K562 (cell line): ENCODE measurements around the gene LAMC1. TPM values are rescaled to one million over a fixed set of nuclear protein-coding genes. Genes with fewer than 3 reads are reported as not detected.

ENCODE experiments used
- ATAC-seq: fragments of 200-7000 bp; cut with Tn5 transposase; 3 replicates; pipeline ENCODE4 v1.9.1; 2020; ENCODE audit warnings: moderate library complexity
- BruUV-seq: library from RNA; stranded (reverse); fragments of 400-500 nt; replicated peaks from 2 replicates; lab custom pipeline; 2021; lab: Mats Ljungman, UMichigan
- CTCF ChIA-PET: fragments of 300-600 bp; formaldehyde crosslinking; extraction: SDS; loops from one replicate; lab custom pipeline; 2021; ENCODE audit warnings: low intra/inter-chr PET ratio; lab: Yijun Ruan, JAX
- POLR2A ChIA-PET: fragments of 300-600, 350-650 bp; sonication (Branson Sonifier 250); formaldehyde crosslinking; extraction: SDS; loops from one replicate; lab custom pipeline; 2021; ENCODE audit warnings: antibody characterized with exemption, inconsistent platforms; lab: Yijun Ruan, JAX
- DNase-seq, 4 experiments: peaks; one replicate each; pipeline versions ENCODE4 v3.0.0 to v3.0.0-alpha.2; 2011 to 2018; ENCODE audit warnings: low spot score in 3 of 4, mixed read lengths in 3 of 4; ENCODE audit errors: extremely low read depth in 1 of 4
- FAIRE-seq: peaks from 2 replicates; lab custom pipeline; 2011; peaks lifted over from hg19 to GRCh38; lab: Jason Lieb, UNC
- H2AFZ ChIP-seq: 2 replicates; pipeline ENCODE4 v1.6.0; 2011; ENCODE audit warnings: low read depth, low read length, control low read depth, inconsistent platforms
- H3K27ac ChIP-seq: fragments of 200-600 bp; 3 replicates; pipeline ENCODE4 v1.8.0; 2011; ENCODE audit warnings: low read depth, mild to moderate bottlenecking, control low read depth, inconsistent platforms, low read length, moderate library complexity, mixed read lengths; ENCODE audit errors: extremely low read depth
- H3K27me3 ChIP-seq, 2 experiments: fragments of 300-600 bp in 1 of 2; 2 replicates in 1 of 2; 3 replicates in 1 of 2; pipeline versions ENCODE4 v1.6.0 to v1.8.0; 2011; ENCODE audit warnings: inconsistent platforms in 2 of 2, low read length in 2 of 2, mild to moderate bottlenecking in 1 of 2, mixed read lengths in 1 of 2, moderate library complexity in 1 of 2; ENCODE audit not compliant: control insufficient read depth in 2 of 2, insufficient read depth in 2 of 2
- H3K36me3 ChIP-seq: fragments of 300-600 bp; 3 replicates; pipeline ENCODE4 v1.8.0; 2011; ENCODE audit warnings: mild to moderate bottlenecking, low read length, inconsistent platforms; ENCODE audit not compliant: control insufficient read depth, insufficient read depth
- H3K4me1 ChIP-seq, 2 experiments: fragments of 200-600 bp in 1 of 2; replicated peaks in 1 of 2; 2 replicates in 1 of 2; 3 replicates in 1 of 2; pipeline versions ENCODE4 v1.5.1 to v1.8.0; 2011; ENCODE audit warnings: inconsistent platforms in 2 of 2, low read length in 2 of 2, mild to moderate bottlenecking in 1 of 2, mixed read lengths in 1 of 2, moderate library complexity in 1 of 2; ENCODE audit not compliant: control insufficient read depth in 2 of 2, insufficient read depth in 2 of 2
- H3K4me2 ChIP-seq: 2 replicates; pipeline ENCODE4 v1.6.1; 2011; ENCODE audit warnings: low read length, control low read depth, inconsistent platforms, mixed read lengths; ENCODE audit not compliant: insufficient read depth
- H3K4me3 ChIP-seq: fragments of 200-600 bp; sonication (generic), shearing (Covaris generic); 2 replicates; pipeline ENCODE4 v1.5.1; 2016; ENCODE audit warnings: control low read depth, inconsistent platforms
- H3K79me2 ChIP-seq: fragments of 200-600 bp; 3 replicates; pipeline ENCODE4 v1.8.0; 2011; ENCODE audit warnings: low read length, inconsistent platforms; ENCODE audit not compliant: control insufficient read depth, insufficient read depth
- H3K9ac ChIP-seq, 2 experiments: 2 replicates each; pipeline versions ENCODE4 v1.6.0 to v1.6.1; 2011; ENCODE audit warnings: low read depth in 2 of 2, low read length in 2 of 2, control low read depth in 1 of 2, inconsistent platforms in 1 of 2, mild to moderate bottlenecking in 1 of 2, mixed read lengths in 1 of 2; ENCODE audit not compliant: insufficient read depth in 1 of 2
- H3K9me1 ChIP-seq: one replicate; pipeline ENCODE4 v1.6.0; 2011; ENCODE audit warnings: inconsistent platforms, mild to moderate bottlenecking, low read length, moderate library complexity; ENCODE audit not compliant: control insufficient read depth, insufficient read depth
- H3K9me3 ChIP-seq: replicated peaks from 2 replicates; pipeline ENCODE4 v1.5.1; 2011; ENCODE audit warnings: low read depth, low read length, inconsistent platforms; ENCODE audit not compliant: control insufficient read depth, insufficient read depth
- H4K20me1 ChIP-seq: replicated peaks from 2 replicates; pipeline ENCODE4 v1.6.1; 2011; ENCODE audit warnings: low read length, inconsistent platforms, mixed read lengths; ENCODE audit not compliant: control insufficient read depth, insufficient read depth
- CAMTA2 ChIP-seq: fragments of 250-450 bp; sonication (Bioruptor Pico); conservative IDR thresholded peaks from 2 replicates; pipeline ENCODE4 v1.5.1; 2022
- CCAR2 ChIP-seq: fragments of 200-400 bp; formaldehyde crosslinking; IDR thresholded peaks from 2 replicates; pipeline ENCODE4 v1.6.1; 2017; ENCODE audit warnings: mild to moderate bottlenecking, low read depth, low read length
- LARP7 ChIP-seq: fragments of 450-650 bp; IDR thresholded peaks from 2 replicates; pipeline ENCODE4 v1.6.1; 2016
- OTX1 ChIP-seq: fragments of 450-650 bp; formaldehyde crosslinking; IDR thresholded peaks from 2 replicates; pipeline ENCODE4 v1.4.0; 2022; ENCODE audit warnings: mild to moderate bottlenecking
- PHB ChIP-seq: fragments of 250-450 bp; sonication (Bioruptor Pico); IDR thresholded peaks from 2 replicates; pipeline ENCODE4 v1.5.0; 2021
- RBFOX2 ChIP-seq: fragments of 200-400 bp; formaldehyde crosslinking; IDR thresholded peaks from 2 replicates; pipeline ENCODE4 v1.6.1; 2017; ENCODE audit warnings: low read depth, mild to moderate bottlenecking, low read length, moderate library complexity
- ZNF707 ChIP-seq: fragments of 250-450 bp; sonication (Bioruptor Pico); conservative IDR thresholded peaks from 2 replicates; pipeline ENCODE4 v1.8.0; 2022; ENCODE audit warnings: inconsistent platforms, mild to moderate bottlenecking, moderate library complexity
- WGBS: fragments of 100-300 bp; shearing (Covaris generic); methylation state at CpG from one replicate; pipeline ENCODE4 v1.1.6; 2016; ENCODE audit warnings: low coverage, mixed read lengths; ENCODE audit not compliant: insufficient coverage; ENCODE audit errors: missing lambda C conversion rate; 5-methylcytosine and 5-hydroxymethylcytosine counted together
- in situ Hi-C: fragments of 300-500 bp; cut with MboI; formaldehyde crosslinking; loops from 4 replicates; pipeline ENCODE4 v1.15.0; 2018; ENCODE audit warnings: inconsistent platforms, mixed read lengths
- intact Hi-C: fragments of 100-400 bp; cut with micrococcal nuclease; formaldehyde crosslinking; loops from 2 replicates; pipeline ENCODE4 v1.14.2; 2022
- polyA plus RNA-seq, 8 experiments: library from polyadenylated mRNA; depleted of rRNA in 4 of 8; stranded (reverse) in 5 of 8; unstranded in 3 of 8; fragments of >200 nt; fragmentation: Nextera tagmentation in 2 of 8; fragmentation: Illumina TruSeq in 1 of 8; extraction: Ambion mirVana in 2 of 8; extraction: Trizol in 1 of 8; gene quantifications; 2 replicates each; pipeline versions ENCODE4 v1.2.1 to v1.2.3, GENCODE V29; 2011 to 2014; ENCODE audit warnings: inconsistent platforms in 1 of 8, missing spikeins in 1 of 8
- total RNA-seq, 7 experiments: library from RNA; depleted of rRNA in 6 of 7; stranded (reverse); fragments of >200 nt in 6 of 7; fragmentation: Illumina TruSeq in 2 of 7; extraction: Trizol in 2 of 7; gene quantifications; 2 replicates each; pipeline versions ENCODE4 v1.2.1 to v1.2.3, GENCODE V29; 2011 to 2021; ENCODE audit warnings: low replicate concordance in 1 of 7
- TF ChIP-seq, protein P1 (sequence below), 2 experiments: fragments of 450-650 bp; IDR thresholded peaks; 2 replicates each; pipeline ENCODE4 v1.6.1; 2018; ENCODE audit warnings: mild to moderate bottlenecking in 2 of 2, low read depth in 1 of 2; ENCODE audit not compliant: partially characterized antibody in 2 of 2
- TF ChIP-seq, protein P2 (sequence below): fragments of 150-350 bp; IDR thresholded peaks from 2 replicates; pipeline ENCODE4 v1.6.1; 2014; ENCODE audit warnings: low read depth, mild to moderate bottlenecking, low read length, borderline replicate concordance
- TF ChIP-seq, protein P3 (sequence below): fragments of 250-450 bp; sonication (Bioruptor Pico); IDR thresholded peaks from 2 replicates; pipeline ENCODE4 v1.5.0; 2021

The LAMC1 gene
- total and polyA plus RNA-seq, 9 of the 15 experiments (the other 6 are each of a cell fraction or from before 2014, with no cell fraction given), result 0.07 to 0.71 (median 0.13) TPM; not detected in 2

DNA sequence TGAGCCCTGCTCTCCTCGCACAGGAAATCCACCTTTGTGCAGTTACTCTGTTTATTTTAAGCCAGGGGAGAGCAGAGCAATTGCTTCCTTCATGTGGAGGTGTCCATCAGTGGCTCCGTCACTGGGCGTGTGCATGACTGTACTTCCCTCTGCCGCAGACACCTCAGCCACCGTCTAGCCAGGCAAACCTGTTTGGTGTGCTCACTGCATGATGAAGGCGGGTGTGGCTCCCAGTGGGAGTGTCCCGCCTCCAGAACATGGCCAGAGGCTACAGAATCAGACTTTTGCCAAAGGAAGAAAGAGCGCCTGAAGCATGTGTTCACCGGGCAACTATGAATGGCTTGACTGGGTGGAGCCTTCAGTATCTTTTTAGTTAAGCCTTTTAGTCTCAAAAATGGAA is 136.7 kb downstream of the LAMC1 start (continued):
- TF ChIP-seq, protein P1, sequence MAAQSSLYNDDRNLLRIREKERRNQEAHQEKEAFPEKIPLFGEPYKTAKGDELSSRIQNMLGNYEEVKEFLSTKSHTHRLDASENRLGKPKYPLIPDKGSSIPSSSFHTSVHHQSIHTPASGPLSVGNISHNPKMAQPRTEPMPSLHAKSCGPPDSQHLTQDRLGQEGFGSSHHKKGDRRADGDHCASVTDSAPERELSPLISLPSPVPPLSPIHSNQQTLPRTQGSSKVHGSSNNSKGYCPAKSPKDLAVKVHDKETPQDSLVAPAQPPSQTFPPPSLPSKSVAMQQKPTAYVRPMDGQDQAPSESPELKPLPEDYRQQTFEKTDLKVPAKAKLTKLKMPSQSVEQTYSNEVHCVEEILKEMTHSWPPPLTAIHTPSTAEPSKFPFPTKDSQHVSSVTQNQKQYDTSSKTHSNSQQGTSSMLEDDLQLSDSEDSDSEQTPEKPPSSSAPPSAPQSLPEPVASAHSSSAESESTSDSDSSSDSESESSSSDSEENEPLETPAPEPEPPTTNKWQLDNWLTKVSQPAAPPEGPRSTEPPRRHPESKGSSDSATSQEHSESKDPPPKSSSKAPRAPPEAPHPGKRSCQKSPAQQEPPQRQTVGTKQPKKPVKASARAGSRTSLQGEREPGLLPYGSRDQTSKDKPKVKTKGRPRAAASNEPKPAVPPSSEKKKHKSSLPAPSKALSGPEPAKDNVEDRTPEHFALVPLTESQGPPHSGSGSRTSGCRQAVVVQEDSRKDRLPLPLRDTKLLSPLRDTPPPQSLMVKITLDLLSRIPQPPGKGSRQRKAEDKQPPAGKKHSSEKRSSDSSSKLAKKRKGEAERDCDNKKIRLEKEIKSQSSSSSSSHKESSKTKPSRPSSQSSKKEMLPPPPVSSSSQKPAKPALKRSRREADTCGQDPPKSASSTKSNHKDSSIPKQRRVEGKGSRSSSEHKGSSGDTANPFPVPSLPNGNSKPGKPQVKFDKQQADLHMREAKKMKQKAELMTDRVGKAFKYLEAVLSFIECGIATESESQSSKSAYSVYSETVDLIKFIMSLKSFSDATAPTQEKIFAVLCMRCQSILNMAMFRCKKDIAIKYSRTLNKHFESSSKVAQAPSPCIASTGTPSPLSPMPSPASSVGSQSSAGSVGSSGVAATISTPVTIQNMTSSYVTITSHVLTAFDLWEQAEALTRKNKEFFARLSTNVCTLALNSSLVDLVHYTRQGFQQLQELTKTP (IDR thresholded peaks at IDR 0.05; ENCODE audit: low read depth in 1 of 2, partially characterized antibody in 2 of 2), result no peak

DNA sequence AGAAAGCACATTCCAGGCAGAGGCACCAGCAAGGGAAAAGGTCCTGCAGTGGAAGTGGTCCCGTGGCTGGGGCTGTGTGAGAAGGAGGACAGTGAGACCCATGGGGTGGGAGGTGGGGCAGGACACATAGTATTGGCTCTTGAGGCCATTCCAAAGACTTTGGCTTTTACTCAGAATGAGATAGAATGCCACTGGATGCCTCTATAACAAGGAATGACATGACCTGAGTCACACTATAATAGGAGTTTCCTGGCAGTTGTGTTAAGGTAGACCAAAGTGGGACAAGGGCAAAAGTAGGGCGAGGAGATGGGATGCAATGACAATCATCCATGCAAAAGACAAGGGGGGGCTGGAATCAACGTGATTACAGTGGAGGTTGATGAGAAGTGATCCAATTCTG is 138.2 kb downstream of the LAMC1 start:
- Histone ChIP-seq H3K79me2 (no peaks in the 10 kb centered on the region), H3K9me3 (no peaks in the 10 kb centered on the region), H3K4me2 (no peak overlapping the region), H3K27ac (no peak overlapping the region), H2AFZ (no peak overlapping the region), H3K4me3 (no peak overlapping the region), H3K4me1 (peaks cover 0 to 7% of the 10 kb centered on the region in 2 experiments; a peak in 2 of 5 replicates), H3K9me1 (no peaks in the 10 kb centered on the region), H3K36me3 (no peaks in the 10 kb centered on the region), H4K20me1 (no peaks in the 10 kb centered on the region), H3K27me3 (peaks cover 3 to 11% of the 10 kb centered on the region in 2 experiments; a peak in 4 of 5 replicates), H3K9ac (no peak overlapping the region)
- 0% methylated on average over 3 of the region's 3 CpGs for WGBS
- in situ Hi-C loops (no loop called here), intact Hi-C loops (no loop called here)
- TF ChIP-seq PHB (no peak), ZNF707 (CRISPR knock-in tag) (no peak), OTX1 (CRISPR knock-in tag) (no peak), RBFOX2 (no peak), LARP7 (no peak), CAMTA2 (CRISPR knock-in tag) (no peak), CCAR2 (no peak)
- TF ChIP-seq, protein P2, sequence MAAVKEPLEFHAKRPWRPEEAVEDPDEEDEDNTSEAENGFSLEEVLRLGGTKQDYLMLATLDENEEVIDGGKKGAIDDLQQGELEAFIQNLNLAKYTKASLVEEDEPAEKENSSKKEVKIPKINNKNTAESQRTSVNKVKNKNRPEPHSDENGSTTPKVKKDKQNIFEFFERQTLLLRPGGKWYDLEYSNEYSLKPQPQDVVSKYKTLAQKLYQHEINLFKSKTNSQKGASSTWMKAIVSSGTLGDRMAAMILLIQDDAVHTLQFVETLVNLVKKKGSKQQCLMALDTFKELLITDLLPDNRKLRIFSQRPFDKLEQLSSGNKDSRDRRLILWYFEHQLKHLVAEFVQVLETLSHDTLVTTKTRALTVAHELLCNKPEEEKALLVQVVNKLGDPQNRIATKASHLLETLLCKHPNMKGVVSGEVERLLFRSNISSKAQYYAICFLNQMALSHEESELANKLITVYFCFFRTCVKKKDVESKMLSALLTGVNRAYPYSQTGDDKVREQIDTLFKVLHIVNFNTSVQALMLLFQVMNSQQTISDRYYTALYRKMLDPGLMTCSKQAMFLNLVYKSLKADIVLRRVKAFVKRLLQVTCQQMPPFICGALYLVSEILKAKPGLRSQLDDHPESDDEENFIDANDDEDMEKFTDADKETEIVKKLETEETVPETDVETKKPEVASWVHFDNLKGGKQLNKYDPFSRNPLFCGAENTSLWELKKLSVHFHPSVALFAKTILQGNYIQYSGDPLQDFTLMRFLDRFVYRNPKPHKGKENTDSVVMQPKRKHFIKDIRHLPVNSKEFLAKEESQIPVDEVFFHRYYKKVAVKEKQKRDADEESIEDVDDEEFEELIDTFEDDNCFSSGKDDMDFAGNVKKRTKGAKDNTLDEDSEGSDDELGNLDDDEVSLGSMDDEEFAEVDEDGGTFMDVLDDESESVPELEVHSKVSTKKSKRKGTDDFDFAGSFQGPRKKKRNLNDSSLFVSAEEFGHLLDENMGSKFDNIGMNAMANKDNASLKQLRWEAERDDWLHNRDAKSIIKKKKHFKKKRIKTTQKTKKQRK, result no peak
- TF ChIP-seq, protein P3, sequence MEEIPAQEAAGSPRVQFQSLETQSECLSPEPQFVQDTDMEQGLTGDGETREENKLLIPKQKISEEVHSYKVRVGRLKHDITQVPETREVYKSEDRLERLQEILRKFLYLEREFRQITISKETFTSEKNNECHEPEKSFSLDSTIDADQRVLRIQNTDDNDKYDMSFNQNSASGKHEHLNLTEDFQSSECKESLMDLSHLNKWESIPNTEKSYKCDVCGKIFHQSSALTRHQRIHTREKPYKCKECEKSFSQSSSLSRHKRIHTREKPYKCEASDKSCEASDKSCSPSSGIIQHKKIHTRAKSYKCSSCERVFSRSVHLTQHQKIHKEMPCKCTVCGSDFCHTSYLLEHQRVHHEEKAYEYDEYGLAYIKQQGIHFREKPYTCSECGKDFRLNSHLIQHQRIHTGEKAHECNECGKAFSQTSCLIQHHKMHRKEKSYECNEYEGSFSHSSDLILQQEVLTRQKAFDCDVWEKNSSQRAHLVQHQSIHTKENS (CRISPR knock-in tag), result no peak
- CTCF ChIA-PET, result no interaction called here
- no TSS peak for BruUV-seq
- ATAC-seq, result no peak
- POLR2A ChIA-PET, result no interaction called here
- no peak for DNase-seq
- no peak for FAIRE-seq
